SIG-M5 treated with dmso at 0.1 percent for 504 hours (cell line): ENCODE data around the gene KHDC3L.
"Not testable (repeated sequence)": the region's sequence is repeated elsewhere in the genome, so short reads cannot be mapped to it uniquely, and the experiment has no call there.

ENCODE experiments used
- DNase-seq: peaks from one replicate; lab custom pipeline; 2025; ENCODE audit not compliant: unreplicated experiment; lab: John Stamatoyannopoulos, UW

Gene KHDC3L

GRCh38 chr6:73369157-73369556 lies 6.7 kb downstream of the KHDC3L start:
- no peak for DNase-seq

GRCh38 chr6:73369563-73369962 lies 7.1 kb downstream of the KHDC3L start, which contains the start of gene OOEP:
TSS of gene OOEP (minus strand) at chr6:73369897. CDS start at chr6:73369792, 105 bp downstream.
- no peak for DNase-seq

DNA sequence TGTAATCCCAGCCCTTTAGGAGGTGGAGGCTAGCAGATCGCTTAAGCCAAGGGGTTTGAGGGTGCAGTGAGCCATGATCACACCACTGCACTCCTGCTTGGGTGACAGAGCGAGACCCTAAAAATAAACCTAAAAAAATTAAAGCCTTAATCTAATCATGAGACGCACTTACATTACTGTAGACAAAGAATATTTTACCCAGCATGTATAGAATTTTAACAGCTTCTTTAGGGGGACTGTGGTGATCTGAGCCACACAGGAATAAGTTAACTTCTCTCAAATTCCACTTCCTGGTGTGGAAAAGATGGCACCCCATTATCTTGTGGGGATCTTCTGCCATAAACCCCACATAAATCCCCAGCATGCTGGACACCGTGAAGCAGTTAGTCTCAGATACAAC lies 9.5 kb downstream of the KHDC3L start:
- DNase-seq = no peak

DNA sequence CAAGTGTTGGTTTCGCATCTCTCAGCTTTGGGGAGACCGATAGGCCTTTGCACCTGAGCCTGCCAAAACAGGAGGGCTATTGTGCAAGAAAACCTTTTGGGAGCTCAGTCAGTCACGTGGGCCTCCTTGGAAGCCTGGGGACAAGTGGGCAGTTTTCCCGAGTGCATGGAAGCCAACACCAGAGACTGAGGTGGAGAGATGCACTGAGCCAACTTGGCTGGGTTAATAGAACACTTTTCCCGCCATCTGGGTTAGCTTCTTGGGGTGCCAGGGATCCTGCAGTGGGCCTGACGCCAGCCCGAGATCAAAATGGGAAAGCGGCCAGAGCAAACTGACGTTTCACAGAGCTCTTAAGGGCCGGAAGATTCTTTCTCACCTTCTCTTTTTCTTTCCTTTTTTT lies 10.1 kb downstream of the KHDC3L start:
- DNase-seq = no peak

DNA sequence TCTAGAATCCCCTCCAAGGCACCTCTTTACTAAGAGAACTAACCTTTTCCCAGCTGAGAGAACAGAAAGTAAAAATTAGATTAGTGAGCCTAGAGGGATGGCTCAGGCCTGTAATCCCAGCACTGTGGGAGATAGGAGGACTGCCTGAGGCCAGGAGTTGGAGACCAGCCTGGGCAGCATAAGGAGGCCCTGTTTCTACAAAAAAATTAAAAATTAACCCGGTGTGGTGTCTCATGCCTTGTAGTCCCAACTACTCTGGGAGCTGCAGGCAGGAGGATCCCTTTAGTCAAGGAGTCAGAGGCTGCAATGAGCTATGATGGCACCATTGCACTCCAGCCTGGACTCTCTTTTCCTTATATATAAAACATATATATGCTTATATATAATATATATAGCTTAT lies 12.8 kb downstream of the KHDC3L start:
- DNase-seq = no peak

DNA sequence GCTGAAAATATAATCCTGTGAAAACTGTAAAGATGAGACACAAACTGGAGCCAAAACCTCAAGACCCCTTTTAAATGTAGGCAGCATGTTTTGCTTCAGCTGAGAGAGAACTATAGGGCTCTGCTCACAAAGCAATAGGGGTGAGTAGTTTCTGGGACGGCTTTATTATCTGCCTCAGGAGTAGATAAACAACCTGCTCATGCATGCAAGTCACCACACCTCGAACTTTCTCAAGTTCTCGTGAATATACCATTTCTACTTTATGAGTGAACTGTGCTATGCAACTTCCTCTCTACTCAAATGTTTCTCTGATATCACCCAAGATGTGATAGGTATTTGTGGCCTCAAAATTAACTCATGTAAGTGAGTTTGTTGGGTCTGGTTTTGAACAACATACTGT lies 14.8 kb downstream of the KHDC3L start:
- no peak for DNase-seq

- DNase-seq = not testable (repeated sequence)
Observed at GRCh38 chr6:73381531-73381930, 19.1 kb downstream of the KHDC3L start.

DNA sequence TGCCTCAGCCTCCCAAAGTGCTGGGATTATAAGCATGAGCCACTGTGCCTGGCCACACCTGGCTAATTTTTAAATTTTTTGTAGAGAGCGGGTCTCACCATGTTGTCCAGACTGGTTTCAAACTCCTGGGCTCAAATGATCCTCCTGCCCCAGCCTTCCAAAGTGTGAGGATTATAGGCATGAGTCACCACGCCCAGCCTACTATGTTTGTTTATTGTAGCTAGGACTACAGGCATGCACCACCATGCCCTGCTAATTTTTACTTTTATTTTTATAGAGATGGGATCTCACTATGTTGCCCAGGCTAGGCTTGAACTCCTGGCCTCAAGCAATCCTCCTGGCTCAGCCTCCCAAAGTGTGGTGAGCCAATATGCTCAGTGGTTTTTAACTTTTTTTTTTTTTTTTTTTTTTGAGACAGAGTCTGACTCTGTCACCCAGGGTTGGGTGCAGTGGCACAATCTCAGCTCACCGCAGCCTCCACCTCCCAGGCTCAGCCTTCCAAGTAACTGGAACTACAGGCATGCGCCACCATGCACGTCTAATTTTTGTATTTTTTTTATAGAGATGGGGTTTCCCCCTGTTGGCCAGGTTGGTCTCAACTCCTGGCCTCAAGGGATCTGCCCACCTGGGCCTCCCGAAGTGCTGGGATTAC lies 20.1 kb downstream of the KHDC3L start:
- no peak for DNase-seq

DNA sequence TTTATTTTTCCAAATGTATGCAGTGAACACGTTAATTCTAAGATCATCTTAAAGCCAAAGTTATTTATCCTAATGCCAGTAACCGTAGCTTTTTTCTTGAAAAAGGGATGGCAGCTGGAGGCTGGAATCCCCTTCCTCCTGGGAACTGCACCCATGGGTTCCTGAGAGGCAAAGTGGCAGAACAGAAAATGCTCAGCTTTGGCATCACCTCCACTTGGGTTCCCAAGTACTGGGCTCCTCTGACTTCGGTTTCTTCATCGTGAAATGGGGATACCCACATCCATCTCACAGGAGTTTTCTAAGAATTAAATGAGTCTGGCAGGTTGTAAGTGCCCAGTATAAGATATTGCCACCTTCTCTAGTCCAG lies 26.0 kb downstream of the KHDC3L start:
- no peak for DNase-seq

DNA sequence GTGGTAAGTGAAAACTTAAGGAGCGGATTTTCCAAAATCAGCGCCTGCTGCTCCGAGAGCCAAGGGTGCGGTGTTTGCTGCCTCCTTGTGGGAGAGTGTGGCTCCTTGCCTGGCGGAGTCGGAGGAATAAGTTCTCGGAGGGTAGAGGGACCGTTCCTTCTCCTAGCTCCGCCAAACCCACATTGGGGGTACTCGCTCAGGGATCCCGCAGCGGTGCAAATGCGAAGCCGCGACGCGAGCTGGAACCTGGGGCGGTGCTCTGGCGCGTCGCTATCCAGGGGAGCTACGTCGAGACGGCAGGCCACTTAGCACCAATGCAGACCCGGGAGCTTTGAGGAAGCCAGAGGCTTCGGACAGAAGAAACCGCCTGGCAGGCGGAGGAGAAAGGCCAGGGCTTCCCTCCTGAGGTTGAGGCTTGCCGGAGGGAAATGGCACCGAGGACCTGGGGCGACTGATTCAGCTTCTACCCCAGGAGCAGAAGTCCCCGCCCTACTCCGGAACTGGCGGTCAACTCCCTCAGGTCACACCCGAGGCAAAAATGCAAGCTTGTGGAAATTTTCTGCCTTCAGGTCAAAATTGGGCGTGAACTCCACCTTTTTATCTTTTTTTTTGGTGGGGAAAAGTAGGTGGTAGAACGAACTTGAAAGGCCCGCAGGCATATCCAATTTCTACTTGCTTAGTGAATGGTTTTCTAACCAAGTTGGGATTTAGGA lies 26.5 kb downstream of the KHDC3L start:
- peak; percentile 58 for DNase-seq

DNA sequence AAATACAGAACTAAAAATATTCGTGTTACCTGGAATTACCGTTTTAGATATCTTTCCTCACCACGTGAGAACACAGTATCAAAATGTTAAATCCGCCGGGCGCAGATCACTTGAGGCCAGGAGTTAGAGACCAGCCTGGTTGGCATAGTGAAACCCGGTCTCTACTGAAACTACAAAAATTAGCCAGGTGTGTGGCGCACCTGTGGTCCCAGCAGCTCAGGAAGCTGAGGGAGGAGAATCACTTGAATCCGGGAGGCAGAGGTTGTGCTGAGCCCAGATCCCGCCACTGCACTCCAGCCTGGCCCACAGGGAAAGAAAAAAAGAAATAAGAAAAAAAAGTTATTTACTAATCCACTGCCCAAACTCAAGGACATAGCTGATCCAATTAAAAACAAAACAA lies 27.4 kb downstream of the KHDC3L start:
- no peak for DNase-seq

DNA sequence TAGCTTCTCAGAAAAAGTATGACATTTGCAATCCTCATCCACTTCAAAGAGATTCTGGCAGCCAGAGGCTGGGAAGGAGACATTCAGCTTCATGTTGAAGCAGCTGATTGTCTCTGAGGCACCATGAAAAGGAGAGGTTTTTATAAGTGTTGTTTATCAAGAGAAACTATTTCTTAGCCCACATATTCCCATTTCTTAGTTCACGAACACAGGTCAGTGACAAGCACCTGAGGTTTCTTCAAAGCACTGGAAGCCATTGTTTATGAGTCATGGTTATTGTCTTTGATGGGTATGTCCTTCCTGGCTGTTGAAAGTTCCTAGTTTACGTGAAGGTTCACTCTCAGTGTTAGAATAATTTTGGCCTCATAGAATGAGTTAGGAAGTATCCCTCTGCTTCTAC lies 29.2 kb downstream of the KHDC3L start:
- no peak for DNase-seq

GRCh38 chr6:73392188-73392587 lies 29.7 kb downstream of the KHDC3L start:
- DNase-seq = not testable (repeated sequence)

GRCh38 chr6:73393278-73393677 lies 30.8 kb downstream of the KHDC3L start:
- DNase-seq = no peak

DNA sequence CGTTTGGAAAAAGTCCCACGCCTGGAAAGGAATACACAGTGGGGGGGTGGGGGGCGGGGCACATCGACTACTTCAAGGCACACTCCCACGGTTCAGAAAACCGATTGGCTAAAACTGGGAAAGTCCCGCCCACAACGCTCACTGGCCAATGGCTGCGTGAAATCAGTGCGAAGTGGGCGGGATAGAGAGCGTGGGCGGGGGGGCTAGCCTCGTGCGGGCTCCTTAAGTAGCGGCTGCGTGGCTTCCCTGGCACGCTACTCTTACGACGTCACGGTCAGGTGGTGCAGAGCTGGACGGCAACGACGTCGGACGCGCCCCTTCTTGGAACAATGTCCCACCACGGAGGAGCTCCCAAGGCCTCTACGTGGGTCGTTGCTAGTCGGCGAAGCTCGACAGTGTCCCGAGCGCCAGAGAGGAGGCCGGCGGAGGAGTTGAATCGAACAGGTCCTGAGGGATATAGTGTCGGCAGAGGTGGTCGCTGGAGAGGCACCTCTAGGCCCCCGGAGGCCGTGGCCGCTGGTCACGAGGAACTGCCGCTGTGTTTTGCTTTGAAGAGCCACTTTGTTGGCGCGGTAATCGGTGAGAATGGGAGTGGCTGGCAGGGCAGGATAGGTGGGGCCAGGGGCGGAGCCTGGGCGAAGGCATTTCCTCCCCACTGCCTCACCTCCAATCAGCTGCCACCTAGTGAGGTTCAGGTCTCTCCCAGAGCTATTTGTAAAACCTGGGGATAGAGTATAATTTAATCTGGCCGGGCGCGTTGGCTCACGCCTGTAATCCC lies 32.3 kb downstream of the KHDC3L start, which contains the start of gene DDX43:
TSS of gene DDX43 (plus strand) at position 252 of the 778 bp plus-strand sequence. CDS start at position 330, 78 bp downstream.
- no peak for DNase-seq

DNA sequence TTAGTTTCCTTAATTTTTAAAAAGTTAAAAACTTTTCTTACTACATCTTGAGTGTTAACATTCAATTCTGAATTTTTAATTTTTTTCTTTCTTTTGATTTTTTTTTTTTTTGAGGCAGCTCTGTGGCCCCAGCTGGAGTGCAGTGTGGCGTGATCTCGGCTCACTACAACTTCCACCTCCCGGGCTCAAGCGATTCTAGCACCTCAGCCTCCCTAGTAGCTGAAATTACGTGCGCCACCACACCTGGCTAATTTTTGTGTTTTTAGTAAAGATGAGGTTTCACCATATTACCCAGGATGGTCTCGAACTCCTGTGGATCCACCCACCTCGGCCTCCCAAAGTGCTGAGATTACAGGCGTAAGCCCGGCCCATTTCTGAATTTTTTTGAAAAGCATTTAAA lies 33.4 kb downstream of the KHDC3L start:
- DNase-seq = no peak

DNA sequence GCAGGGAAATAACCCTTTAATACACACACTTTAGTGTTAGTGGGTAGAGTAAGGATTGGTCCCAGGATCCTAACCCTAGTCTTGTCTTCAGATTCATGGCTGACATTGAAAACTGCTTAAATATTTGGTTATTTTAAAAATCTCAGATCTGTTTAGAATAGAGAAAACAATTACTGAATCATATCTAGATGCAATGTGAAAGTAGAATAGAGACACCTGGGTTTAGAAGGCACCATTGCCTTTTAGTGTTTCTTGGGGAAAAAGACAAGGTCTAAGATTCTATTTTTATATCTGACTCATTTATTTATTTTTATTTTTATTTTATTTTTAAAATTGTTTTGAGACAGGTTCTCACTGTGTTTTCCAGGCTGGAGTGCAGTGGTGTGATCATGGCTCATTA lies 38.2 kb downstream of the KHDC3L start:
- no peak for DNase-seq

- DNase-seq = no peak
Observed at GRCh38 chr6:73409395-73409794, 46.9 kb downstream of the KHDC3L start.

GRCh38 chr6:73413102-73413501 lies 50.6 kb downstream of the KHDC3L start:
- no peak for DNase-seq
